Calu3 (cell line): ENCODE measurements around the gene APOL6. TPM values are rescaled to one million over a fixed set of nuclear protein-coding genes. Genes with fewer than 3 reads are reported as not detected.
"Not testable (repeated sequence)": the region's sequence is repeated elsewhere in the genome, so short reads cannot be mapped to it uniquely, and the experiment has no call there.

Source experiments
- BruUV-seq: library from RNA; stranded (reverse); fragments of 400-500 nt; replicated peaks from 2 replicates; lab custom pipeline; 2021; lab: Mats Ljungman, UMichigan
- CTCF ChIA-PET: fragments of 300-600 bp; sonication (Branson Sonifier 250); formaldehyde crosslinking; loops from one replicate; lab custom pipeline; 2022; ENCODE audit warnings: antibody characterized with exemption; lab: Charles Lee
- DNase-seq: peaks from one replicate; pipeline ENCODE4 v3.0.0; 2022
- H3K27ac Mint-ChIP-seq: one replicate; pipeline ENCODE4 v1.8.0; 2022; ENCODE audit warnings: mixed read lengths; ENCODE audit not compliant: unreplicated experiment
- H3K27me3 Mint-ChIP-seq: one replicate; pipeline ENCODE4 v1.8.0; 2022; ENCODE audit warnings: mixed read lengths; ENCODE audit not compliant: unreplicated experiment
- H3K36me3 Mint-ChIP-seq: one replicate; pipeline ENCODE4 v1.8.0; 2022; ENCODE audit warnings: mild to moderate bottlenecking, moderate library complexity, mixed read lengths; ENCODE audit not compliant: insufficient read depth, unreplicated experiment
- H3K4me1 Mint-ChIP-seq: one replicate; pipeline ENCODE4 v1.8.0; 2022; ENCODE audit warnings: mild to moderate bottlenecking, low read depth, mixed read lengths; ENCODE audit not compliant: unreplicated experiment
- H3K4me3 Mint-ChIP-seq: one replicate; pipeline ENCODE4 v1.8.0; 2022; ENCODE audit warnings: mild to moderate bottlenecking, low read depth, moderate library complexity, mixed read lengths; ENCODE audit not compliant: unreplicated experiment
- H3K9me3 Mint-ChIP-seq: one replicate; pipeline ENCODE4 v1.8.0; 2022; ENCODE audit warnings: low read depth, mixed read lengths; ENCODE audit not compliant: unreplicated experiment
- CTCF ChIP-seq: fragments of 200-600 bp; IDR thresholded peaks from one replicate; pipeline ENCODE4 v1.8.0; 2022; ENCODE audit warnings: antibody characterized with exemption; ENCODE audit not compliant: unreplicated experiment
- intact Hi-C: fragments of 100-400 bp; cut with micrococcal nuclease; formaldehyde crosslinking; loops from one replicate; pipeline ENCODE4 v1.10.0; 2022; ENCODE audit not compliant: unreplicated experiment
- total RNA-seq: library from RNA; stranded (reverse); gene quantifications from 2 replicates; pipeline ENCODE4 v1.2.3, GENCODE V29; 2022

The APOL6 gene
- total RNA-seq, 1 experiment from 2014 or later: 24.0 TPM

DNA sequence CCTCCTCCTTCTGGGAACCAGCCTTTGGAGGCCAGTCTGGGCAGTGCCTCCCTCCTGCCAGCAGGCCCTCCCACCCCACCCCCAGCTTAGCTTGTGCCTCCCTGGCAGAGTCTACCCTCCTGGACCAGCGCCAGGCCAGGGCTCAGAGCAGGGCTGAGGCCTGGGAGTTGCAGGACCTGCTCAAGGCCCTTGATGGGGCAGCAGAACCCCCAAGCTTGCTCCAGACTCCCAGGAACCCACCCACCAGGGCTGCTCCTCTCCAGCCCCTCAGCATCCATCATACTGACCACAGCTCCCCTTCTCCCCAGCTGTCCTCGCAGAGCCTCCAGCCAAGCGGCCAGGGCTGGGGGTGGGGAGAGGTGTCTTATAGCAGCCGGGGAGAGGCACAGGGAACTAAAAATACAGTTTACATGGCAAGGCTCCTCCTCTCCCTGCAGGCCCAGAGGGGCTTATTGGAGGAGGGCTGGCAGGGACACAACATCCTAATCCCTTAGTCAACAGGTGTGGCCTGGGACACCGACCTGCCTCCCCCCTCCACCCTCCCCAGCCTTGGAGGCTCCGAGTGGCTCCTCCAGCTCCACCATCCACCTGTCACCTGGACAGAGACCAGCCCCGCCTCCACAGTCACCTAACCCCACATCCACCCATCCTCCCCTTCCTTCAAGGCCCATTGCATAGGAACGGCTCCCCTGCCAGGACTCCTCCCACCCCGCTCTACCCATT, 25.9 kb upstream of the APOL6 start:
- H3K36me3 Mint-ChIP-seq: peaks cover 9% of the 10 kb centered on the region
- no peak for TF ChIP-seq CTCF
- intact Hi-C loops: loop anchor here (1.0 to 5.0 kb wide), 3 partner anchors 35 to 272 kb away; no protein-coding TSS in a partner anchor
- CTCF ChIA-PET: interaction anchor here (0.5 to 3.3 kb wide), 5 partner anchors 18 to 320 kb away, joined by 3 to 10 read pairs (median 3); no protein-coding TSS in a partner anchor
- no TSS peak for BruUV-seq
- no peaks in the 10 kb centered on the region for H3K9me3 Mint-ChIP-seq
- H3K27me3 Mint-ChIP-seq: no peaks in the 10 kb centered on the region
- no peak overlapping the region for H3K4me3 Mint-ChIP-seq
- no peak overlapping the region for H3K27ac Mint-ChIP-seq
- peak; percentile 62 for DNase-seq
- peaks cover 30% of the 10 kb centered on the region for H3K4me1 Mint-ChIP-seq

DNA sequence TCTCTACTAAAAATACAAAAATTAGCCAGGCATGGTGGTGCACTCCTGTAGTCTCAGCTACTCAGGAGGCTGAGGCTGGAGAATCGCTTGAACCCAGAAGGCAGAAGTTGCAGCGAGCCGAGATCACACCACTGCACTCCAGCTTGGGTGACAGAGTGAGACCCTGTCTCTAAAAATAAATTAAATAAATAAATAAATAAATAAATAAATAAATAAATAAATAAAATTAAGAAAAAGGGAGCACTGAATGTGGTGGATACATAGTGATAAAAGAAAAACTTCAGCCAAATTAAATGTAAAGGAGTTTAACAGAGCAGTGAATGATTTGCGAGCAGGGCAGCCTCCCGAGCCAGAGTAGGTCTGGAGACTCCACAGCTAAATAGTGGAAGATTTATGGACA, 24.4 kb upstream of the APOL6 start:
- CTCF ChIA-PET, BruUV-seq, H3K9me3 Mint-ChIP-seq, H3K27me3 Mint-ChIP-seq, DNase-seq, H3K4me3 Mint-ChIP-seq, H3K27ac Mint-ChIP-seq: not testable (repeated sequence)
- H3K4me1 Mint-ChIP-seq: peaks cover 42% of the 10 kb centered on the region
- peaks cover 15% of the 10 kb centered on the region for H3K36me3 Mint-ChIP-seq
- intact Hi-C loops: loop anchor here (2.0 to 5.0 kb wide), 2 partner anchors 37 to 273 kb away; no protein-coding TSS in a partner anchor

- CTCF ChIA-PET: no interaction called here
- Mint-ChIP-seq H3K27me3 (no peaks in the 10 kb centered on the region), H3K4me1 (peaks cover 48% of the 10 kb centered on the region), H3K36me3 (peaks cover 20% of the 10 kb centered on the region), H3K4me3 (no peak overlapping the region), H3K27ac (no peak overlapping the region), H3K9me3 (no peaks in the 10 kb centered on the region)
- no TSS peak for BruUV-seq
- DNase-seq: no peak
- intact Hi-C loops: loop anchor here (5.0 kb wide), 1 partner anchor 37 kb away; no protein-coding TSS in a partner anchor
- no peak for TF ChIP-seq CTCF
Observed at GRCh38 chr22:35624547-35624946, 23.7 kb upstream of the APOL6 start.

DNA sequence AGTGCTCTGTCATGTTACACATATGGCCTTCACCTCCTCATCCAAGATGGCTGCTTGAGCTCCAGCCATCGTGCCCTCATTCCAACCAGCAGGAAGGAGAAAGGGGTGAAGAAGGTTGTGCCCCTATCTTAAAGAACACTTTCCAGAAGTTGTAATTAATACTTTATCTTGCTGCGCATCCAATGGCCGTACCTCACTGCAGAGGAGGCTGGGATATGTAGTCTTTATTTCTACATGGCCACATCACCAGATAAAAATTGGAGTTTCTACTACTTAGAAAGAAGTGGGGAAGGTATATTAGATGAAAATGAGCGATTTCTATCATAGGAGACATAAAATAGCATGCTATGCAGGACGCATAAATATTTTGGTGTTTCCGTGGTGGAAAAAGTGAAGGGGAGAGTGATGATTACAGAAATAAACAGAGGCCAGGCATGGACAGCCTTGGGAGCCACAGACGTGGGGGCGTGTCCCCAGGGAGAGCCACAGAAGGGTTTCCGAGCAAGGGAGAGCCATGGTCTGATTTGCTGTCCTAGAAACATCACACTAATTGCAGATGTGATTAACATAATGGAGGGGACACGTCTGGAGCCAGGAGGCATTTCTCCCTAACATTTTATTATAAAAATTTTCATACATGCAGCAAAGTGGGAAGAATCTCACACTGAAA, 22.3 kb upstream of the APOL6 start:
- no peaks in the 10 kb centered on the region for H3K27me3 Mint-ChIP-seq
- intact Hi-C loops: loop anchor here (2.0 to 5.0 kb wide), 2 partner anchors 101 to 213 kb away; no protein-coding TSS in a partner anchor
- H3K9me3 Mint-ChIP-seq: no peaks in the 10 kb centered on the region
- H3K36me3 Mint-ChIP-seq: peaks cover 25% of the 10 kb centered on the region
- no peak overlapping the region for H3K27ac Mint-ChIP-seq
- no peak for DNase-seq
- peaks cover 61% of the 10 kb centered on the region for H3K4me1 Mint-ChIP-seq
- CTCF ChIA-PET: interaction anchor here (1.6 kb wide), 1 partner anchor 136 kb away, joined by 5 read pairs; no protein-coding TSS in a partner anchor
- no peak overlapping the region for H3K4me3 Mint-ChIP-seq
- no peak for TF ChIP-seq CTCF
- BruUV-seq: no TSS peak
